Head of caudate nucleus (tissue), 42 donors: ENCODE results near the gene PON3.

Source experiments
- DNase-seq, 42 donors: peaks; one replicate each; pipeline versions ENCODE4 v3.0.0 to v3.0.0-alpha.2; 2020 to 2021; ENCODE audit warnings: mixed read lengths in 7 of 42
- intact Hi-C: fragments of 100-400 bp; cut with DNase I; formaldehyde crosslinking; loops from one replicate; pipeline ENCODE4 v1.15.0; 2022

Gene PON3

GRCh38 chr7:95396136-95397032 lies at the start of gene PON3:
TSS of gene PON3 (minus strand) at chr7:95396375. CDS start at chr7:95396350, 25 bp downstream.
- intact Hi-C loops = no loop called here
- DNase-seq = peak in 1 of 42 donors; percentile 32

- intact Hi-C loops = no loop called here
- DNase-seq = no peak
These were observed 48.6 kb upstream of the PON3 start for GRCh38 chr7:95444796-95445195.

- DNase-seq = no peak
- intact Hi-C loops = no loop called here
These were observed 45.1 kb upstream of the PON3 start for GRCh38 chr7:95441042-95441823.

DNA sequence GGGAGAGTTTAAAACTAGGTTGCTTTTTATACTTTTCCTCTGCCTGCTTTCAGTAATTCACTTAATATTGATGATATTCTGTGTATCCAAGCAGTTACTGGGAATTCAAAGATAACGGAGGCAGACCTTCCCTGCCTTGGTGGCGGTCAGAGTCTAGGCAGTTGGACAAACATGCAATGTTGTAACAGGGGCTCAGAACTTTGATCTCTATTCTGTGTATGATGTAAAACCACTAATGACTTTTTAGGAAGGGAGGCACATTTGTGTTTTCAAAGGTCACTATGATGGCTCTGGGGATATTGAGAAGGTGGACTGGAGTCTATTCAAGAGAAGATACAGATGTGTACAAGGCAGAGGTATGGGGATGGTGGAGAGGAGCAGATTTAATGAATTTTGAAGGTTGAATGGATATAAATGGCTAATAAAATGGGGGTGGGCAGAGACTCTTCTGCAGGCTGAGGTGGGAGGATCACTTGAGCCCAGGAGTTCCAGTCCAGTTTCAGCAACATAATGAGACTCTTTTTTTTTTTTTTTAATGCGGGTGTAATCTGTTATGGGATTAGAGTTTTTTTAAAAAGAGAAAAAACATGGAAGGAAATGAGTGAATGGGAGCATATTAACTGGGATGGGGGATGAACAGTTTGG lies 44.3 kb upstream of the PON3 start:
- intact Hi-C loops = no loop called here
- no peak for DNase-seq

GRCh38 chr7:95436407-95436806 lies 40.2 kb upstream of the PON3 start:
- intact Hi-C loops = no loop called here
- DNase-seq = no peak

DNA sequence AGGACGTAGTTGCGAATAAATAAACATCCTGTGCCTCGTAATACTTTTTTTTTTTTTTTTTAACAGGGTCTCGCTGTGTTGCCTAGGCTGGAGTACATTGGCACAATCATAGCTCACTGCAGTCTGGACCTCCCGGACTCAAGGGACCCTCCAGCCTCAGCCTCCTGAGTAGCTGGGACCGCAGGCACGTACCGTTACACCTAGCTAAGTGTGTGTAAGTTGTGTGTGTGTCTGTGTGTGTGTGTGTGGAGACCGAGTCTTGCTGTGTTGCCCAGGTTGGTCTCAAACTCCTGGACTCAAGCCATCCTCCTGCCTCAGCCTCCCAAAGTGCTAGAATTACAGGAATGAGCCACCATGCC lies 39.2 kb upstream of the PON3 start:
- DNase-seq = peak in 1 of 42 donors; percentile 22

DNA sequence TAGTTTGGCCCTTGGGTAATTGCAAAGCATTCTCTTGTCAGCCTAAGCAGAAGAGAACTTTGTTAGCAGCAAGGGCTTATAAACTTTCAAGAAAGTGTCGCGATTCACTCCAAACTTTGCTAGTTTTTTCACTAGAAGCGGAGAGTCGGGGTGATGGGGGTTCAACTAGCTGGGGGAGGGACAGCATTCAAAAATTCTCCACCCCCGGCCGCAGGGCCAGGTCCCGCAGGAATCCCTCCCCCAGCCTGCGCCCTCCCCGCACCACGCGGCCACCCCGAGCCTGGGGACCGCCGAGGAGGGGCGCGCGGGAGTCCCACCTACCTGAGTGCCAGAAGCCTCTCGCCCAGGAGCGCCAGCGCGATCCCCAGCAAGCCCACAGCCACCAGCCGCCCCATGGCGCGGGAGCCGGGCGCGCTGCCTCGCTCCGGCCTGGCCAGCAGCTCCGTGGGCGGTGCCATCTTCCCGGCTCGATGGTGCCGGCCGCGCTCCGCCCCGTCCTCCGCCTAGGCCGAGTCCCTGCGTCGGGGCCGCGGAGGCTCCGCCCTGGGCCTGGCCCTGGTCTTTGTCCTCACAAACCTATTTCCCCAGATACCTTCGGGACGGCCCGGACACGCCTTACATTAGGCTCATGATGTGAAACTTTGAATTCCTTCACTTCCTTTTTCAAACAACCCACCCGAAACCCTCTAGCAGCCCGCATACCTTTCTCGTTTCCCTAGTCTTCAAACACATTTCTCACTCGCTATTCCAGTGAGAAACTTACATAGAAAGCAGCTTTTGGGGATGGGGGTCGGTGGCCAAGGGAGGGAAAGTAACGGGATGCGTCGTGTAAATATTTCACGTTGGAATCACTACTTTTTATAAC lies 38.6 kb upstream of the PON3 start, which contains the start of gene PON2:
Gene PON2 (minus strand): TSS at position 472 of the 865 bp plus-strand sequence. CDS start 77 bp downstream, at position 395.
- intact Hi-C loops = no loop called here

More for the DNA sequence above, 39.2 kb upstream of the PON3 start:
- intact Hi-C loops = no loop called here

DNA sequence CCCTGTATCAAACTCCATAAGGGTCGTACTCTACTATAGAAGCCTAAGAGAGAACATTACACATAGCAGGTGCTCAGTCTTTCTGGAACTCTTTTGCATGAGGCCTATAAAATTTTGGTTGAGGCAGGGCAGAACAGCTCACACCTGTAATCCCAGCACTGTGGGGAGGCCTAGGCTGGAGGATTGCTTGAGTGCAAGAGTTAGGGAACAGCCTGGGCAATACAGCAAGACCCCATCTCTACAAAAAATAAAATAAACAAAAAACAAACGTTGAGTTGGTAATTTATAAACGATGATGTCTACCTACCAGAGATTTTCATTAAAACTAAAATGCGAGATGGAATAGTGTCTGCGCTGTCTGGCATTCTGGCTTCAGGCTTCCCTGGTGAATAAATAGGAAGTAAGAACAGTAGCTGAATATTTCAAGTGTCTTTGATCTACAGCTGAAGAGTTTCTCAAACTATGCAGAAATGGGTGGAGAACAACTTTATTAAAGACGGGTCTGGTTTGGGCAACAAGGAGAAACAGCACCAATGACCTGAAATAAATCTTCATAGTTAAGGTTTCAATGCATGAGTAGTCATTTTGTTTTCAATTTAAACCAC lies 37.9 kb upstream of the PON3 start:
- intact Hi-C loops = no loop called here
- DNase-seq = no peak

More for the DNA sequence above, 38.6 kb upstream of the PON3 start, which contains the start of gene PON2:
- DNase-seq = peak; percentile 18 to 86 (median 68)

GRCh38 chr7:95433129-95433528 lies 37.0 kb upstream of the PON3 start:
- DNase-seq = no peak
- intact Hi-C loops = no loop called here

GRCh38 chr7:95432606-95433005 lies 36.4 kb upstream of the PON3 start:
- intact Hi-C loops = no loop called here
- DNase-seq = no peak

DNA sequence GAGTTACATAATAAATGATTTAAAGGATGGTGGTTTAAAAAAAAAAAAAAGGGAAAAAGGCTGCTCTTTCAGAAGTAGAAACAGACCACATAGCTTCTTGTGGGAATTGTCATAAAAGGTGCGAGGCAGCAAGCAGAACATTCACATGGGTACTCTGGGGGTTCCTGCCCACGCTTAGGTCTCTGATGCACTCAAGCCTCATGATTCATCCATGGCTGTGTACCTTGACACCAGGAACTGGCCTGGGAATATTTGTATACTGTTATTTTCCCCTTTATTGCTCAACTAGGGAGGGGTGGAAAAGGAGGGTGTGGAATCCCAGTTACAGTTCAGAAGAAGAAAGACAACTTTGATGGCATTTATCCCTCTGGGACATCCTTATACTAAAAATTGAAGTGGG lies 34.7 kb upstream of the PON3 start:
- intact Hi-C loops = no loop called here
- no peak for DNase-seq

DNA sequence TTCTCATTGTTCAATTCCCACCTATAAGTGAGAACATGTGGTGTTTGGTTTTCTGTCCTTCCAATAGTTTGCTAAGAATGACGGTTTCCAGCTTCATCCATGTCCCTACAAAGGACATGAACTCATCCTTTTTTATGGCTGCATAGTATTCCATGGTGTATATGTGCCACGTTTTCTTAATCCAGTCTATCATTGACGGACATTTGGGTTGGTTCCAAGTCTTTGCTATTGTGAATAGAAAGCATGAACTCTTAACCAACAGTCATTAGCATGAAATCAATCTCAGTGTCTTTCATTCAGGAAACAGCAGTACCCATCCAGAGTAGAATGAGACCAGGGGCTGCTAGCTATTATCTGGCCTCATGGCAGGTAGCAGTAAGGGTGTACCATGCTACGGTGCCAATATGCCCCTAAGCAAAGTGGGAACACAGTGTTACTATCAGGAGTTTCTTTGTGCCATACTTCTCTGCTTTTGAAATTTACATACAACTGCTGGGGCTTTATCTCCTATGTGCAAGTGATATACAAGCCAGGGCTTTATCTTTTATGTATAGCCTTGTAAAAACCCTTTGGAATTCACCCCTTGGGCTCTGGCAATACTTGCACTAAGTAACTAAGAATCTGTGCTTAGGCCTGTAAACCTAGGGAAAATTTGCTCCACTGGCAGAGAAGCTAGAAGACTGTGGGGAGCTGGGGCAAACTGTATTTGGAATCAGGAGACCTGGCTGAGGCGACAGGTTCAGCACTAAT lies 33.2 kb upstream of the PON3 start:
- intact Hi-C loops = no loop called here
- no peak for DNase-seq

- no peak for DNase-seq
- intact Hi-C loops = no loop called here
These were observed 31.8 kb upstream of the PON3 start for GRCh38 chr7:95427914-95428516.

DNA sequence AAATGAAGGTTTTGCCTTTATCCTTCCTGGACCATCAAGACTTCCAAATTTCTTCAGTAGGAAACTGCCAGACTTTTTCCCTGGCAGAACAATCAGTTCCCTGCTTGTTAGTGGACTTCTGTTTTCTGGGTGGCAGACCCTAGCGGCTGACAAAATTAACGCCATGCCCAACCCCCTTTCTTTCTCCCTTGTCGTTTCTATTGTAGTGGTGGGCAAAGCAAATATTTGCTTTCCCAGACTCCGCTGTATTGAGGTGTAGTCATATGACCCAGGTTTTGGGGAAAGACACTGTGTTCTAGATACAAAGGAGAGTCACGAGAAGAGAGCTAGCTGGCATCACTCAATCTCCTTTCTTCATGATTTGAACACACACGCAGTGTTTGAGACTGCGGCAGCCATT lies 31.0 kb upstream of the PON3 start:
- intact Hi-C loops = no loop called here
- DNase-seq = peak in 29 of 42 donors; percentile 4 to 75 (median 33)

GRCh38 chr7:95425694-95426093 lies 29.5 kb upstream of the PON3 start:
- intact Hi-C loops = no loop called here
- DNase-seq = no peak

GRCh38 chr7:95424716-95425115 lies 28.5 kb upstream of the PON3 start:
- intact Hi-C loops = no loop called here

GRCh38 chr7:95421847-95422444 lies 25.8 kb upstream of the PON3 start:
- intact Hi-C loops = no loop called here
- no peak for DNase-seq

More at GRCh38 chr7:95424716-95425115, 28.5 kb upstream of the PON3 start:
- no peak for DNase-seq
